GM23338 (cell line): Measurements from ENCODE around the gene AKIRIN1. TPM values are rescaled to one million over a fixed set of nuclear protein-coding genes. Genes with fewer than 3 reads are reported as not detected.

Experiments used
- ATAC-seq: fragments of 200-7000 bp; cut with Tn5 transposase; 3 replicates; pipeline ENCODE4 v1.9.1; 2020
- DNase-seq: peaks from one replicate; pipeline ENCODE4 v3.0.0-alpha.2; 2015; ENCODE audit warnings: low spot score
- H2AFZ ChIP-seq: fragments of 200-600 bp; sonication (generic); 2 replicates; pipeline ENCODE4 v1.8.0; 2016; ENCODE audit warnings: antibody characterized with exemption, mild to moderate bottlenecking, moderate library complexity
- H3F3A ChIP-seq: fragments of 200-600 bp; sonication (generic); replicated peaks from 2 replicates; pipeline ENCODE4 v1.8.0; 2017; ENCODE audit warnings: antibody characterized with exemption, mixed run types, low read depth
- H3K27ac ChIP-seq: fragments of 200-600 bp; sonication (generic); 2 replicates; pipeline ENCODE4 v1.6.1; 2016; ENCODE audit warnings: low read depth
- H3K27me3 ChIP-seq: fragments of 200-600 bp; sonication (generic); 2 replicates; pipeline ENCODE4 v1.8.0; 2016; ENCODE audit warnings: mild to moderate bottlenecking, mixed run types, moderate library complexity; ENCODE audit not compliant: insufficient read depth
- H3K36me3 ChIP-seq: fragments of 200-600 bp; sonication (generic); 2 replicates; pipeline ENCODE4 v1.8.0; 2016; ENCODE audit warnings: mild to moderate bottlenecking; ENCODE audit not compliant: insufficient read depth
- H3K4me1 ChIP-seq: fragments of 200-600 bp; sonication (generic); 2 replicates; pipeline ENCODE4 v1.8.0; 2016; ENCODE audit warnings: mild to moderate bottlenecking, moderate library complexity; ENCODE audit not compliant: insufficient read depth
- H3K4me2 ChIP-seq: fragments of 200-600 bp; sonication (generic); 2 replicates; pipeline ENCODE4 v1.7.1; 2017; ENCODE audit warnings: mixed run types
- H3K4me3 ChIP-seq: fragments of 200-600 bp; sonication (generic); 2 replicates; pipeline ENCODE4 v1.6.1; 2016; ENCODE audit warnings: mixed run types
- H3K79me2 ChIP-seq: fragments of 200-600 bp; sonication (generic); replicated peaks from 2 replicates; pipeline ENCODE4 v1.8.0; 2017; ENCODE audit warnings: mild to moderate bottlenecking; ENCODE audit not compliant: insufficient read depth
- H3K9me2 ChIP-seq: fragments of 200-600 bp; sonication (generic); 2 replicates; pipeline ENCODE4 v1.8.0; 2017; ENCODE audit not compliant: insufficient read depth
- H4K20me1 ChIP-seq: fragments of 200-600 bp; sonication (generic); replicated peaks from 2 replicates; pipeline ENCODE4 v1.8.0; 2017; ENCODE audit warnings: mild to moderate bottlenecking; ENCODE audit not compliant: insufficient read depth
- H3K27ac Mint-ChIP-seq: 2 replicates; pipeline ENCODE4 v1.8.0; 2020; ENCODE audit warnings: inconsistent platforms, mild to moderate bottlenecking, moderate library complexity, mixed read lengths
- H3K27me3 Mint-ChIP-seq: 3 replicates; pipeline ENCODE4 v1.8.0; 2022; ENCODE audit warnings: low read depth, mild to moderate bottlenecking, moderate library complexity, mixed read lengths, inconsistent platforms; ENCODE audit not compliant: insufficient read depth, poor library complexity
- H3K36me3 Mint-ChIP-seq: 3 replicates; pipeline ENCODE4 v1.8.0; 2021; ENCODE audit warnings: low read depth, mild to moderate bottlenecking, inconsistent platforms, moderate library complexity, mixed read lengths
- H3K4me1 Mint-ChIP-seq: 3 replicates; pipeline ENCODE4 v1.8.0; 2020; ENCODE audit warnings: mild to moderate bottlenecking, inconsistent platforms, mixed read lengths
- H3K4me3 Mint-ChIP-seq: 3 replicates; pipeline ENCODE4 v1.8.0; 2021; ENCODE audit warnings: moderate library complexity, mild to moderate bottlenecking, inconsistent platforms, mixed read lengths
- H3K9me3 Mint-ChIP-seq: 3 replicates; pipeline ENCODE4 v1.8.0; 2020; ENCODE audit warnings: moderate library complexity, mild to moderate bottlenecking, inconsistent platforms, mixed read lengths
- CREB1 ChIP-seq: fragments of 250-450 bp; sonication (Bioruptor Pico); IDR thresholded peaks from 2 replicates; pipeline ENCODE4 v1.5.0; 2020; ENCODE audit warnings: low read depth, mild to moderate bottlenecking, moderate library complexity
- EZH2phosphoT487 ChIP-seq: fragments of 200-600 bp; sonication (generic); IDR thresholded peaks from one replicate; pipeline ENCODE4 v1.8.1; 2018; ENCODE audit warnings: antibody characterized with exemption; ENCODE audit not compliant: unreplicated experiment
- JUNB ChIP-seq: IDR thresholded peaks from one replicate; pipeline ENCODE4 v1.6.1; 2016; ENCODE audit warnings: antibody characterized with exemption; ENCODE audit not compliant: unreplicated experiment
- POLR2AphosphoS5 ChIP-seq: IDR thresholded peaks from 2 replicates; pipeline ENCODE4 v1.6.1; 2016; ENCODE audit warnings: antibody characterized with exemption, low read depth
- REST ChIP-seq: IDR thresholded peaks from one replicate; pipeline ENCODE4 v1.6.1; 2018; ENCODE audit warnings: antibody characterized with exemption; ENCODE audit not compliant: unreplicated experiment
- ZNF114 ChIP-seq: fragments of 250-450 bp; sonication (Bioruptor Pico); IDR thresholded peaks from 2 replicates; pipeline ENCODE4 v1.5.0; 2020; ENCODE audit warnings: mild to moderate bottlenecking, moderate library complexity
- ZNF331 ChIP-seq: fragments of 250-450 bp; sonication (Bioruptor Pico); IDR thresholded peaks from 2 replicates; pipeline ENCODE4 v1.5.0; 2020; ENCODE audit warnings: low read depth, mild to moderate bottlenecking, moderate library complexity
- polyA plus RNA-seq: library from polyadenylated mRNA; unstranded; fragments of >200 nt; fragmentation: Nextera tagmentation; extraction: Ambion mirVana; gene quantifications from 2 replicates; pipeline ENCODE4 v1.2.1, GENCODE V29; 2016
- total RNA-seq: library from RNA; depleted of rRNA; stranded (reverse); fragments of >200 nt; shearing (Covaris generic); gene quantifications from 2 replicates; pipeline ENCODE4 v1.2.3, GENCODE V29; 2014
- TF ChIP-seq, protein P1 (sequence below): fragments of 250-450 bp; sonication (Bioruptor Pico); IDR thresholded peaks from 2 replicates; pipeline ENCODE4 v1.5.0; 2020; ENCODE audit warnings: mild to moderate bottlenecking, moderate library complexity
- TF ChIP-seq, protein P2 (sequence below), 2 experiments: fragments of 200-600 bp in 1 of 2; sonication (generic) in 1 of 2; conservative IDR thresholded peaks; 2 replicates each; pipeline versions ENCODE4 v1.5.1 to v1.6.1; 2016 to 2017; ENCODE audit warnings: antibody characterized with exemption in 2 of 2, low read depth in 2 of 2, mild to moderate bottlenecking in 2 of 2, moderate library complexity in 1 of 2

Gene AKIRIN1
- total and polyA plus RNA-seq, 2 experiments from 2014 or later = 162 to 254 TPM

DNA sequence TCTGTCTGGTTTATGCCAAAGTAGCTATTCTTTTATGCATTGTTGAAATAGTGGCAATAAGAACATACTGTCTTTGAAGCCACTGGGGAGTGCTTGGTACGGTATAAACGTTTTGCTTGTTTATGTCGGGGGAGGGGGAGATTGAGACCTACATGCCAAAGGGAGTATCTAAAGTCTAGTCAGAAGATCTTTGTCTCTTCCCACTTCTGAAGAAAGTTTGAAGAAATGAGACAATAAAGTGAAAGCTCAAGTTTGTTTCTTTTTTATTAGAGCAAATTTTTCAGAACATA, 6.8 kb downstream of the AKIRIN1 start:
- Histone ChIP-seq H3K4me2 (peak overlapping the region; percentile 96), H3K4me1 (peaks cover 97% of the 10 kb centered on the region), H3K9me2 (no peaks in the 10 kb centered on the region), H3K27ac (peak overlapping the region; percentile 90), H3K4me3 (peak overlapping the region; percentile 8), H4K20me1 (peaks cover 75% of the 10 kb centered on the region), H3K36me3 (peaks cover 42% of the 10 kb centered on the region), H3K79me2 (peaks cover 88% of the 10 kb centered on the region), H3K27me3 (no peaks in the 10 kb centered on the region), H3F3A (peaks cover 49% of the 10 kb centered on the region), H2AFZ (no peak overlapping the region)
- no peak for ATAC-seq
- Mint-ChIP-seq H3K4me3 (peak overlapping the region; percentile 37; the same call in 2 of the 3 replicates), H3K36me3 (peaks cover 99% of the 10 kb centered on the region), H3K9me3 (no peaks in the 10 kb centered on the region), H3K27ac (no peak overlapping the region), H3K27me3 (peaks cover 12% of the 10 kb centered on the region), H3K4me1 (peaks cover 73% of the 10 kb centered on the region)
- TF ChIP-seq CREB1 (no peak), REST (no peak), JUNB (no peak), ZNF114 (CRISPR knock-in tag) (no peak), ZNF331 (CRISPR knock-in tag) (no peak), EZH2phosphoT487 (no peak), POLR2AphosphoS5 (no peak)
- TF ChIP-seq, protein P1, sequence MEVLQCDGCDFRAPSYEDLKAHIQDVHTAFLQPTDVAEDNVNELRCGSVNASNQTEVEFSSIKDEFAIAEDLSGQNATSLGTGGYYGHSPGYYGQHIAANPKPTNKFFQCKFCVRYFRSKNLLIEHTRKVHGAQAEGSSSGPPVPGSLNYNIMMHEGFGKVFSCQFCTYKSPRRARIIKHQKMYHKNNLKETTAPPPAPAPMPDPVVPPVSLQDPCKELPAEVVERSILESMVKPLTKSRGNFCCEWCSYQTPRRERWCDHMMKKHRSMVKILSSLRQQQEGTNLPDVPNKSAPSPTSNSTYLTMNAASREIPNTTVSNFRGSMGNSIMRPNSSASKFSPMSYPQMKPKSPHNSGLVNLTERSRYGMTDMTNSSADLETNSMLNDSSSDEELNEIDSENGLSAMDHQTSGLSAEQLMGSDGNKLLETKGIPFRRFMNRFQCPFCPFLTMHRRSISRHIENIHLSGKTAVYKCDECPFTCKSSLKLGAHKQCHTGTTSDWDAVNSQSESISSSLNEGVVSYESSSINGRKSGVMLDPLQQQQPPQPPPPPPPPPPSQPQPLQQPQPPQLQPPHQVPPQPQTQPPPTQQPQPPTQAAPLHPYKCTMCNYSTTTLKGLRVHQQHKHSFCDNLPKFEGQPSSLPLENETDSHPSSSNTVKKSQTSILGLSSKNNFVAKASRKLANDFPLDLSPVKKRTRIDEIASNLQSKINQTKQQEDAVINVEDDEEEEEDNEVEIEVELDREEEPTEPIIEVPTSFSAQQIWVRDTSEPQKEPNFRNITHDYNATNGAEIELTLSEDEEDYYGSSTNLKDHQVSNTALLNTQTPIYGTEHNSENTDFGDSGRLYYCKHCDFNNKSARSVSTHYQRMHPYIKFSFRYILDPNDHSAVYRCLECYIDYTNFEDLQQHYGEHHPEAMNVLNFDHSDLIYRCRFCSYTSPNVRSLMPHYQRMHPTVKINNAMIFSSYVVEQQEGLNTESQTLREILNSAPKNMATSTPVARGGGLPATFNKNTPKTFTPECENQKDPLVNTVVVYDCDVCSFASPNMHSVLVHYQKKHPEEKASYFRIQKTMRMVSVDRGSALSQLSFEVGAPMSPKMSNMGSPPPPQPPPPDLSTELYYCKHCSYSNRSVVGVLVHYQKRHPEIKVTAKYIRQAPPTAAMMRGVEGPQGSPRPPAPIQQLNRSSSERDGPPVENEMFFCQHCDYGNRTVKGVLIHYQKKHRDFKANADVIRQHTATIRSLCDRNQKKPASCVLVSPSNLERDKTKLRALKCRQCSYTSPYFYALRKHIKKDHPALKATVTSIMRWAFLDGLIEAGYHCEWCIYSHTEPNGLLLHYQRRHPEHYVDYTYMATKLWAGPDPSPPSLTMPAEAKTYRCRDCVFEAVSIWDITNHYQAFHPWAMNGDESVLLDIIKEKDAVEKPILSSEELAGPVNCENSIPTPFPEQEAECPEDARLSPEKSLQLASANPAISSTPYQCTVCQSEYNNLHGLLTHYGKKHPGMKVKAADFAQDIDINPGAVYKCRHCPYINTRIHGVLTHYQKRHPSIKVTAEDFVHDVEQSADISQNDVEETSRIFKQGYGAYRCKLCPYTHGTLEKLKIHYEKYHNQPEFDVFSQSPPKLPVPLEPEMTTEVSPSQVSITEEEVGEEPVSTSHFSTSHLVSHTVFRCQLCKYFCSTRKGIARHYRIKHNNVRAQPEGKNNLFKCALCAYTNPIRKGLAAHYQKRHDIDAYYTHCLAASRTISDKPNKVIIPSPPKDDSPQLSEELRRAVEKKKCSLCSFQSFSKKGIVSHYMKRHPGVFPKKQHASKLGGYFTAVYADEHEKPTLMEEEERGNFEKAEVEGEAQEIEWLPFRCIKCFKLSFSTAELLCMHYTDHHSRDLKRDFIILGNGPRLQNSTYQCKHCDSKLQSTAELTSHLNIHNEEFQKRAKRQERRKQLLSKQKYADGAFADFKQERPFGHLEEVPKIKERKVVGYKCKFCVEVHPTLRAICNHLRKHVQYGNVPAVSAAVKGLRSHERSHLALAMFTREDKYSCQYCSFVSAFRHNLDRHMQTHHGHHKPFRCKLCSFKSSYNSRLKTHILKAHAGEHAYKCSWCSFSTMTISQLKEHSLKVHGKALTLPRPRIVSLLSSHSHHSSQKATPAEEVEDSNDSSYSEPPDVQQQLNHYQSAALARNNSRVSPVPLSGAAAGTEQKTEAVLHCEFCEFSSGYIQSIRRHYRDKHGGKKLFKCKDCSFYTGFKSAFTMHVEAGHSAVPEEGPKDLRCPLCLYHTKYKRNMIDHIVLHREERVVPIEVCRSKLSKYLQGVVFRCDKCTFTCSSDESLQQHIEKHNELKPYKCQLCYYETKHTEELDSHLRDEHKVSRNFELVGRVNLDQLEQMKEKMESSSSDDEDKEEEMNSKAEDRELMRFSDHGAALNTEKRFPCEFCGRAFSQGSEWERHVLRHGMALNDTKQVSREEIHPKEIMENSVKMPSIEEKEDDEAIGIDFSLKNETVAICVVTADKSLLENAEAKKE (CRISPR knock-in tag) = no peak
- TF ChIP-seq, protein P2, sequence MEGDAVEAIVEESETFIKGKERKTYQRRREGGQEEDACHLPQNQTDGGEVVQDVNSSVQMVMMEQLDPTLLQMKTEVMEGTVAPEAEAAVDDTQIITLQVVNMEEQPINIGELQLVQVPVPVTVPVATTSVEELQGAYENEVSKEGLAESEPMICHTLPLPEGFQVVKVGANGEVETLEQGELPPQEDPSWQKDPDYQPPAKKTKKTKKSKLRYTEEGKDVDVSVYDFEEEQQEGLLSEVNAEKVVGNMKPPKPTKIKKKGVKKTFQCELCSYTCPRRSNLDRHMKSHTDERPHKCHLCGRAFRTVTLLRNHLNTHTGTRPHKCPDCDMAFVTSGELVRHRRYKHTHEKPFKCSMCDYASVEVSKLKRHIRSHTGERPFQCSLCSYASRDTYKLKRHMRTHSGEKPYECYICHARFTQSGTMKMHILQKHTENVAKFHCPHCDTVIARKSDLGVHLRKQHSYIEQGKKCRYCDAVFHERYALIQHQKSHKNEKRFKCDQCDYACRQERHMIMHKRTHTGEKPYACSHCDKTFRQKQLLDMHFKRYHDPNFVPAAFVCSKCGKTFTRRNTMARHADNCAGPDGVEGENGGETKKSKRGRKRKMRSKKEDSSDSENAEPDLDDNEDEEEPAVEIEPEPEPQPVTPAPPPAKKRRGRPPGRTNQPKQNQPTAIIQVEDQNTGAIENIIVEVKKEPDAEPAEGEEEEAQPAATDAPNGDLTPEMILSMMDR (conservative IDR thresholded peaks at IDR 0.05; ENCODE audit: low read depth in 2 of 2) = no peak
- DNase-seq = no peak
